HEK293 (cell line): ENCODE measurements around the gene SRMS.

Source experiments
- BCL11B ChIP-seq: fragments of 450-650 bp; formaldehyde crosslinking; IDR thresholded peaks from 2 replicates; pipeline ENCODE4 v1.5.1; 2016; ENCODE audit warnings: low read depth, missing biosample characterization, missing genetic modification characterization
- IKZF3 ChIP-seq: fragments of 450-650 bp; IDR thresholded peaks from 2 replicates; pipeline ENCODE4 v1.5.0; 2018; ENCODE audit warnings: missing biosample characterization, mild to moderate bottlenecking, missing genetic modification characterization, moderate library complexity
- KLF10 ChIP-seq: fragments of 450-650 bp; IDR thresholded peaks from 2 replicates; pipeline ENCODE4 v1.5.1; 2018; ENCODE audit warnings: missing biosample characterization, mild to moderate bottlenecking, missing genetic modification characterization
- KLF9 ChIP-seq: fragments of 450-650 bp; formaldehyde crosslinking; IDR thresholded peaks from 2 replicates; pipeline ENCODE4 v1.5.1; 2016; ENCODE audit warnings: missing biosample characterization, missing genetic modification characterization, low read depth
- MYNN ChIP-seq: fragments of 450-650 bp; formaldehyde crosslinking; IDR thresholded peaks from 2 replicates; pipeline ENCODE4 v1.5.1; 2016; ENCODE audit warnings: missing biosample characterization, missing genetic modification characterization, borderline replicate concordance
- MZF1 ChIP-seq: fragments of 450-650 bp; formaldehyde crosslinking; IDR thresholded peaks from 2 replicates; pipeline ENCODE4 v1.5.1; 2017; ENCODE audit warnings: missing biosample characterization, missing genetic modification characterization, borderline replicate concordance
- OSR2 ChIP-seq: fragments of 450-650 bp; formaldehyde crosslinking; IDR thresholded peaks from 2 replicates; pipeline ENCODE4 v1.5.1; 2016; ENCODE audit warnings: missing biosample characterization, missing genetic modification characterization
- PRDM10 ChIP-seq: fragments of 450-650 bp; formaldehyde crosslinking; IDR thresholded peaks from 2 replicates; pipeline ENCODE4 v1.5.1; 2016; ENCODE audit warnings: missing biosample characterization, missing genetic modification characterization
- ZBTB7A ChIP-seq: fragments of 450-650 bp; formaldehyde crosslinking; IDR thresholded peaks from 2 replicates; pipeline ENCODE4 v1.5.1; 2016; ENCODE audit warnings: low read depth, missing biosample characterization, missing genetic modification characterization
- ZFP41 ChIP-seq: fragments of 450-650 bp; formaldehyde crosslinking; IDR thresholded peaks from 2 replicates; pipeline ENCODE4 v1.5.1; 2016; ENCODE audit warnings: missing biosample characterization, missing genetic modification characterization, borderline replicate concordance
- ZNF221 ChIP-seq: fragments of 450-650 bp; formaldehyde crosslinking; IDR thresholded peaks from 2 replicates; pipeline ENCODE4 v1.5.1; 2017; ENCODE audit warnings: missing biosample characterization, missing genetic modification characterization, borderline replicate concordance
- ZNF274 ChIP-seq, 2 experiments: fragments of 200-500 bp in 1 of 2; fragments of 450-650 bp in 1 of 2; sonication (Bioruptor generic) in 1 of 2; formaldehyde crosslinking in 1 of 2; IDR thresholded peaks; 2 replicates each; pipeline versions ENCODE4 v1.5.1 to v1.6.1; 2014 to 2016; ENCODE audit warnings: borderline replicate concordance in 1 of 2, inconsistent platforms in 1 of 2, low read length in 1 of 2, missing biosample characterization in 1 of 2, missing genetic modification characterization in 1 of 2
- ZNF280C ChIP-seq: fragments of 450-650 bp; formaldehyde crosslinking; IDR thresholded peaks from 2 replicates; pipeline ENCODE4 v1.5.1; 2016; ENCODE audit warnings: missing biosample characterization, missing genetic modification characterization
- ZNF341 ChIP-seq: fragments of 450-650 bp; formaldehyde crosslinking; IDR thresholded peaks from 2 replicates; pipeline ENCODE4; 2016; ENCODE audit warnings: low read depth, missing biosample characterization, missing genetic modification characterization
- ZNF37A ChIP-seq: fragments of 450-650 bp; IDR thresholded peaks from 2 replicates; pipeline ENCODE4 v1.5.1; 2018; ENCODE audit warnings: missing biosample characterization, missing genetic modification characterization
- ZNF416 ChIP-seq: fragments of 450-650 bp; formaldehyde crosslinking; IDR thresholded peaks from 2 replicates; pipeline ENCODE4 v1.5.1; 2016; ENCODE audit warnings: missing biosample characterization, missing genetic modification characterization
- ZNF513 ChIP-seq: fragments of 450-650 bp; IDR thresholded peaks from 2 replicates; pipeline ENCODE4 v1.5.1; 2018; ENCODE audit warnings: missing biosample characterization, missing genetic modification characterization
- ZNF514 ChIP-seq: fragments of 450-650 bp; formaldehyde crosslinking; IDR thresholded peaks from 2 replicates; pipeline ENCODE4 v1.5.1; 2016; ENCODE audit warnings: missing biosample characterization, missing genetic modification characterization
- ZNF544 ChIP-seq: fragments of 450-650 bp; formaldehyde crosslinking; IDR thresholded peaks from 2 replicates; pipeline ENCODE4 v1.5.0; 2017; ENCODE audit warnings: missing biosample characterization, missing genetic modification characterization
- ZNF558 ChIP-seq: fragments of 450-650 bp; formaldehyde crosslinking; IDR thresholded peaks from 2 replicates; pipeline ENCODE4 v1.5.1; 2016; ENCODE audit warnings: missing biosample characterization, missing genetic modification characterization
- ZNF585B ChIP-seq: fragments of 450-650 bp; formaldehyde crosslinking; IDR thresholded peaks from 2 replicates; pipeline ENCODE4 v1.5.1; 2016; ENCODE audit warnings: missing biosample characterization, missing genetic modification characterization
- ZNF629 ChIP-seq: fragments of 450-650 bp; formaldehyde crosslinking; IDR thresholded peaks from 2 replicates; pipeline ENCODE4 v1.5.1; 2017; ENCODE audit warnings: missing biosample characterization, missing genetic modification characterization
- ZNF654 ChIP-seq: fragments of 450-650 bp; formaldehyde crosslinking; IDR thresholded peaks from 2 replicates; pipeline ENCODE4 v1.5.1; 2016; ENCODE audit warnings: low read depth, missing biosample characterization, missing genetic modification characterization
- ZSCAN23 ChIP-seq: fragments of 450-650 bp; formaldehyde crosslinking; IDR thresholded peaks from 2 replicates; pipeline ENCODE4 v1.5.1; 2016; ENCODE audit warnings: missing biosample characterization, missing genetic modification characterization
- ZSCAN5A ChIP-seq: fragments of 450-650 bp; formaldehyde crosslinking; IDR thresholded peaks from 2 replicates; pipeline ENCODE4 v1.5.1; 2016; ENCODE audit warnings: missing biosample characterization, missing genetic modification characterization
- TF ChIP-seq, protein P1 (sequence below): fragments of 450-650 bp; formaldehyde crosslinking; IDR thresholded peaks from 2 replicates; pipeline ENCODE4 v1.5.1; 2016; ENCODE audit warnings: missing biosample characterization, missing genetic modification characterization
- TF ChIP-seq, protein P2 (sequence below): fragments of 450-650 bp; formaldehyde crosslinking; IDR thresholded peaks from 2 replicates; pipeline ENCODE4 v1.5.1; 2016; ENCODE audit warnings: missing biosample characterization, missing genetic modification characterization

The SRMS gene

DNA sequence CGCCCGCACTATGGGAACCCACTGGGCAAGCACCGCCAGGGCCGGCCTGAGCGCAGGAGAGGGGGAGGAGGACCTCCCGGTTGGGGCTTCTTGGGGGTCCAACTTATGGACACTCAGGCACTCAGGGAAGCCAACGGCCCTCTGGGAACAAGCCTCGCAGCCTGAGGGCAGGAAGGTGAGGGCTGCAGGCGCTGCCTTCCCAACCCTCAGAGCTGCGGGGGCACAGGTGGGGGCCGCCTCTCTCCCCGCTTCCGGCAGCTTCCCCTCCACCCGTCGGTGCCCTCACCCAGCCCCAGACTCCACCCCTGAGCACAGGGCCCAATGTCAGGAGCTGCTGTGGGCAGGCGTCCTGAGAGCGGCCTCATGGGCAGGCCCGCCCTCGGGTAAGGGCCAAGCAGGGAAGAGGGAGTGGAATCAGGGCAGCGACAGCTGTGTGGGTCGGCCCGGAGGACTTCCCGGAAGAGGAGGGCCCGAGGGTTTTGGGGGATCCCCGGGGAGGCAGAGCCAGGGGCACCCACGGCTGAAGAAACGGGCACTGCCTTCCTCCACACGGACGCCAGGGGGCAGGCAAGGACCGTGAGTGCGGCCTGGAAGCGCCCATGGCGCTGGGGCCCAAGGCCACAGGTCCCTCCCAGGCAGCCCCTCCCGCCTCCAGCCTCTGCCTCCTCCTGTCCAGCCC is 9.9 kb downstream of the SRMS start (continued):
- TF ChIP-seq PRDM10 (tag by site-specific recombination) = peak; percentile 75
- TF ChIP-seq MZF1 = no peak; the same call in 1 of the 2 replicates
- no peak for TF ChIP-seq ZNF513
- TF ChIP-seq, protein P1, sequence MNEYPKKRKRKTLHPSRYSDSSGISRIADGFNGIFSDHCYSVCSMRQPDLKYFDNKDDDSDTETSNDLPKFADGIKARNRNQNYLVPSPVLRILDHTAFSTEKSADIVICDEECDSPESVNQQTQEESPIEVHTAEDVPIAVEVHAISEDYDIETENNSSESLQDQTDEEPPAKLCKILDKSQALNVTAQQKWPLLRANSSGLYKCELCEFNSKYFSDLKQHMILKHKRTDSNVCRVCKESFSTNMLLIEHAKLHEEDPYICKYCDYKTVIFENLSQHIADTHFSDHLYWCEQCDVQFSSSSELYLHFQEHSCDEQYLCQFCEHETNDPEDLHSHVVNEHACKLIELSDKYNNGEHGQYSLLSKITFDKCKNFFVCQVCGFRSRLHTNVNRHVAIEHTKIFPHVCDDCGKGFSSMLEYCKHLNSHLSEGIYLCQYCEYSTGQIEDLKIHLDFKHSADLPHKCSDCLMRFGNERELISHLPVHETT (tag by site-specific recombination) = peak; percentile 71; the same call in 1 of the 2 replicates
- peak; percentile 84 for TF ChIP-seq ZNF654 (tag by site-specific recombination)
- no peak for TF ChIP-seq ZSCAN23 (tag by site-specific recombination)
- no peak for TF ChIP-seq ZNF544
- TF ChIP-seq OSR2 (tag by site-specific recombination) = no peak
- TF ChIP-seq KLF10 (tag by site-specific recombination) = peak; percentile 62; the same call in 1 of the 2 replicates
- TF ChIP-seq ZFP41 (tag by site-specific recombination) = no peak
- no peak; the same call in 1 of the 2 replicates for TF ChIP-seq ZSCAN5A (tag by site-specific recombination)
- TF ChIP-seq KLF9 = peak; percentile 66
- no peak for TF ChIP-seq IKZF3 (tag by site-specific recombination)
- TF ChIP-seq ZNF416 = no peak
- no peak for TF ChIP-seq ZNF221 (tag by site-specific recombination)
- TF ChIP-seq ZNF558 = 0 out of 2 replicates have a peak, but pooled peaks have one; percentile 33
- no peak for TF ChIP-seq ZNF37A (tag by site-specific recombination)
- no peak for TF ChIP-seq ZNF280C (tag by site-specific recombination)
- TF ChIP-seq ZNF629 (tag by site-specific recombination) = peak; percentile 69; the same call in 1 of the 2 replicates
- TF ChIP-seq MYNN (tag by site-specific recombination) = no peak
- peak; percentile 94 for TF ChIP-seq ZBTB7A (tag by site-specific recombination)
- TF ChIP-seq BCL11B (tag by site-specific recombination) = no peak
- peak; percentile 83 for TF ChIP-seq ZNF341 (tag by site-specific recombination)
- TF ChIP-seq ZNF514 (tag by site-specific recombination) = no peak
- TF ChIP-seq ZNF274 (IDR thresholded peaks at IDR 0.05; ENCODE audit: low read length) = no peak
- TF ChIP-seq ZNF274 (tag by site-specific recombination; IDR thresholded peaks at IDR 0.05; ENCODE audit: borderline replicate concordance) = no peak
- TF ChIP-seq ZNF585B (tag by site-specific recombination) = no peak
- TF ChIP-seq, protein P2, sequence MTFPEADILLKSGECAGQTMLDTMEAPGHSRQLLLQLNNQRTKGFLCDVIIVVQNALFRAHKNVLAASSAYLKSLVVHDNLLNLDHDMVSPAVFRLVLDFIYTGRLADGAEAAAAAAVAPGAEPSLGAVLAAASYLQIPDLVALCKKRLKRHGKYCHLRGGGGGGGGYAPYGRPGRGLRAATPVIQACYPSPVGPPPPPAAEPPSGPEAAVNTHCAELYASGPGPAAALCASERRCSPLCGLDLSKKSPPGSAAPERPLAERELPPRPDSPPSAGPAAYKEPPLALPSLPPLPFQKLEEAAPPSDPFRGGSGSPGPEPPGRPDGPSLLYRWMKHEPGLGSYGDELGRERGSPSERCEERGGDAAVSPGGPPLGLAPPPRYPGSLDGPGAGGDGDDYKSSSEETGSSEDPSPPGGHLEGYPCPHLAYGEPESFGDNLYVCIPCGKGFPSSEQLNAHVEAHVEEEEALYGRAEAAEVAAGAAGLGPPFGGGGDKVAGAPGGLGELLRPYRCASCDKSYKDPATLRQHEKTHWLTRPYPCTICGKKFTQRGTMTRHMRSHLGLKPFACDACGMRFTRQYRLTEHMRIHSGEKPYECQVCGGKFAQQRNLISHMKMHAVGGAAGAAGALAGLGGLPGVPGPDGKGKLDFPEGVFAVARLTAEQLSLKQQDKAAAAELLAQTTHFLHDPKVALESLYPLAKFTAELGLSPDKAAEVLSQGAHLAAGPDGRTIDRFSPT (tag by site-specific recombination) = peak; percentile 87; the same call in 1 of the 2 replicates
